ENCODE data around the gene PIGS.

DNA sequence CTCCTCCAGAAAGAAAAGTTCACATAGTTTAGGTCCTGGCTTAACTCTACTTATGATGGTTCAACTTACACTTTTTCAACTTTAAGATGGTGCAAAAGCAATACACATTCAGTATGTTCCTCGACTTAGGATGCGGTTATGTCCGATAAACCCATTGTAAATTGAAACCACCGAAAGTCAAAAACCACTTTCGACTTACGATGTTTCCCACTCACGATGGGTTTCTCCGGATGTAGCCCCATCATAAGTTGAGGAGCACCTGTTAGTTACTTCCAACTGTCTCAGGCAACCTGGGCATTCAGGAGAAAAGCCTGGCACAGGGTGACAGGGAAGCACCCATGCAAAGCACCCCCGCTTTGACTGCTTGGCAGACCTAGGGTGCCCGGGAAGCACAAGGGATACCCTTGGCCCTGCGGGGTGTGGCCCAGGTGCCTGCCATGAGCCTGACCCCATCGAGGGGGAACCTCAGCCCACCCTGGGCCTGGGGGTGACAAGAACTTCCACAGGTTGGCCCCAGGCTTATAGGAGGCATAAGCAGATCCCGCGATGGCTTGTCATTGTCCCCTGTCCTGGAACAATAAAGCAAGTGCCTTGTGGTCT is 32.9 kb downstream of the PIGS start:
- TF ChIP-seq SP1 (IDR thresholded peaks at IDR 0.05; ENCODE audit: low read depth): no peak
- TF ChIP-seq POLR2A (IDR thresholded peaks at IDR 0.05; ENCODE audit: borderline replicate concordance, extremely low read depth, insufficient read depth, insufficient read length): no peak
- TF ChIP-seq, protein P1, sequence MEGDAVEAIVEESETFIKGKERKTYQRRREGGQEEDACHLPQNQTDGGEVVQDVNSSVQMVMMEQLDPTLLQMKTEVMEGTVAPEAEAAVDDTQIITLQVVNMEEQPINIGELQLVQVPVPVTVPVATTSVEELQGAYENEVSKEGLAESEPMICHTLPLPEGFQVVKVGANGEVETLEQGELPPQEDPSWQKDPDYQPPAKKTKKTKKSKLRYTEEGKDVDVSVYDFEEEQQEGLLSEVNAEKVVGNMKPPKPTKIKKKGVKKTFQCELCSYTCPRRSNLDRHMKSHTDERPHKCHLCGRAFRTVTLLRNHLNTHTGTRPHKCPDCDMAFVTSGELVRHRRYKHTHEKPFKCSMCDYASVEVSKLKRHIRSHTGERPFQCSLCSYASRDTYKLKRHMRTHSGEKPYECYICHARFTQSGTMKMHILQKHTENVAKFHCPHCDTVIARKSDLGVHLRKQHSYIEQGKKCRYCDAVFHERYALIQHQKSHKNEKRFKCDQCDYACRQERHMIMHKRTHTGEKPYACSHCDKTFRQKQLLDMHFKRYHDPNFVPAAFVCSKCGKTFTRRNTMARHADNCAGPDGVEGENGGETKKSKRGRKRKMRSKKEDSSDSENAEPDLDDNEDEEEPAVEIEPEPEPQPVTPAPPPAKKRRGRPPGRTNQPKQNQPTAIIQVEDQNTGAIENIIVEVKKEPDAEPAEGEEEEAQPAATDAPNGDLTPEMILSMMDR (IDR thresholded peaks at IDR 0.05 in 2 of 3, conservative IDR thresholded peaks at IDR 0.05 in 1 of 3; ENCODE audit: borderline replicate concordance in 1 of 3, insufficient read depth in 1 of 3, low read depth in 2 of 3, low read length in 2 of 3): no peak
- TF ChIP-seq, protein P2, sequence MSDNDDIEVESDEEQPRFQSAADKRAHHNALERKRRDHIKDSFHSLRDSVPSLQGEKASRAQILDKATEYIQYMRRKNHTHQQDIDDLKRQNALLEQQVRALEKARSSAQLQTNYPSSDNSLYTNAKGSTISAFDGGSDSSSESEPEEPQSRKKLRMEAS (IDR thresholded peaks at IDR 0.05): no peak
- TF ChIP-seq ELF1 (IDR thresholded peaks at IDR 0.05; ENCODE audit: borderline replicate concordance, low read depth): no peak
- TF ChIP-seq POLR2AphosphoS5 (IDR thresholded peaks at IDR 0.05; ENCODE audit: low read depth, low read length): no peak
- TF ChIP-seq, protein P3, sequence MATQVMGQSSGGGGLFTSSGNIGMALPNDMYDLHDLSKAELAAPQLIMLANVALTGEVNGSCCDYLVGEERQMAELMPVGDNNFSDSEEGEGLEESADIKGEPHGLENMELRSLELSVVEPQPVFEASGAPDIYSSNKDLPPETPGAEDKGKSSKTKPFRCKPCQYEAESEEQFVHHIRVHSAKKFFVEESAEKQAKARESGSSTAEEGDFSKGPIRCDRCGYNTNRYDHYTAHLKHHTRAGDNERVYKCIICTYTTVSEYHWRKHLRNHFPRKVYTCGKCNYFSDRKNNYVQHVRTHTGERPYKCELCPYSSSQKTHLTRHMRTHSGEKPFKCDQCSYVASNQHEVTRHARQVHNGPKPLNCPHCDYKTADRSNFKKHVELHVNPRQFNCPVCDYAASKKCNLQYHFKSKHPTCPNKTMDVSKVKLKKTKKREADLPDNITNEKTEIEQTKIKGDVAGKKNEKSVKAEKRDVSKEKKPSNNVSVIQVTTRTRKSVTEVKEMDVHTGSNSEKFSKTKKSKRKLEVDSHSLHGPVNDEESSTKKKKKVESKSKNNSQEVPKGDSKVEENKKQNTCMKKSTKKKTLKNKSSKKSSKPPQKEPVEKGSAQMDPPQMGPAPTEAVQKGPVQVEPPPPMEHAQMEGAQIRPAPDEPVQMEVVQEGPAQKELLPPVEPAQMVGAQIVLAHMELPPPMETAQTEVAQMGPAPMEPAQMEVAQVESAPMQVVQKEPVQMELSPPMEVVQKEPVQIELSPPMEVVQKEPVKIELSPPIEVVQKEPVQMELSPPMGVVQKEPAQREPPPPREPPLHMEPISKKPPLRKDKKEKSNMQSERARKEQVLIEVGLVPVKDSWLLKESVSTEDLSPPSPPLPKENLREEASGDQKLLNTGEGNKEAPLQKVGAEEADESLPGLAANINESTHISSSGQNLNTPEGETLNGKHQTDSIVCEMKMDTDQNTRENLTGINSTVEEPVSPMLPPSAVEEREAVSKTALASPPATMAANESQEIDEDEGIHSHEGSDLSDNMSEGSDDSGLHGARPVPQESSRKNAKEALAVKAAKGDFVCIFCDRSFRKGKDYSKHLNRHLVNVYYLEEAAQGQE (IDR thresholded peaks at IDR 0.05; ENCODE audit: low read depth): no peak
- no peak for TF ChIP-seq EZH2 (IDR thresholded peaks at IDR 0.05)
- TF ChIP-seq CEBPB (IDR thresholded peaks at IDR 0.05; ENCODE audit: low read depth): no peak
- no peak for TF ChIP-seq YY1 (IDR thresholded peaks at IDR 0.05; ENCODE audit: extremely low read depth, insufficient replicate concordance, low read depth, low read length)
- TF ChIP-seq FOSL1 (IDR thresholded peaks at IDR 0.05; ENCODE audit: low read depth): no peak
